22Rv1 (cell line): ENCODE data around the gene CUEDC1.
A peak's percentile ranks its signal among the peaks of the same experiment; 100 is the strongest.

Experiments used
- H3K27ac ChIP-seq: fragments of 450-650 bp; 2 replicates; pipeline ENCODE4 v1.5.1; 2017
- CTCF ChIP-seq: fragments of 450-650 bp; IDR thresholded peaks from 2 replicates; pipeline ENCODE4 v1.5.1; 2017; ENCODE audit warnings: mild to moderate bottlenecking
- ZFX ChIP-seq: fragments of 450-650 bp; IDR thresholded peaks from 2 replicates; pipeline ENCODE4 v1.6.1; 2017; ENCODE audit warnings: antibody characterized with exemption, borderline replicate concordance

The CUEDC1 gene

DNA sequence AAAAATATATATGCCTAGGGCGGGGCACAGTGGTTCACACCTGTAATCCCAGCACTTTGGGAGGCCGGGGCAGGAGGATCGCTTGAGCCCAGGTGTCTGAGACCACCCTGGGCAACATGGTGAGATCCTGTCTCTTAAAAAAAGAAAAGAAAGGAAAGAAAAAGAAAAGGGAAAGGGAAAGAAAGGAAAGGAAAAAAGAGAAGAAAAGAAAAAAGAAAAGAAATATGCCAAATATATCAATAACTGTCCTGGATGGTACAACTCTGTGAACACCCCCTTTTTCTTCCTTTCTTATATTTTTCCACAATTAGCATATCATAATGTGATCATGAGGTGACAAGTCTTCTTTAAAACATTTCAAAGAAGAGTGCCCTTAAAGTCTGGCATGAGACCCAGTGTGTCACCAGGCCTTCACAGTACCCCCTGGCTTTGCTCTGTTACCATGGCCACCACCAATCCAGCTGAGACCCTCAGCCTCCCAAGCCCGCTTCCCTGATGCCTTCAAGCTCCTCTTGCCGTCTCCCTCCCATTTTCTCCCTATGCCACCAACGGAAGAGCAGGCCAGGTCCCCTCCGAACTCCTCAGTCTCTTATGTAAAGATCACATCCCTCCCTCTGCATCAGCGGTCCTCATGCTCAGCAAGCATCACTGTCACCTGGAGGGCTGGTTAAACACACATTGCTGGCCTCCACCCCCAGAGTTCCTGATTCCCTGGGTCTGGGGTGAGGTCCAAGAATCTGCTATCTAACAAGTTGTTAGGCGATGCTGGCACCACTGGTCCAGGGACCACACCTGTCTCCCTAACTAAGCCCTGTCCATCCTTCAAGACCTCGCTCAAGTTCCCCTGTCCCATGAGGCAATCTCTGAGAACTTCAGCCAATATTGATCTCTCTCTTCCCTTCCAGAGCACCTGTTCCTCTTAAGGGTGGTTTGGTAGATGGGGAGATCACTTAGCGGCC, 44.5 kb downstream of the CUEDC1 start:
- TF ChIP-seq ZFX (no peak), CTCF (no peak)
- no peak overlapping the region for H3K27ac ChIP-seq

DNA sequence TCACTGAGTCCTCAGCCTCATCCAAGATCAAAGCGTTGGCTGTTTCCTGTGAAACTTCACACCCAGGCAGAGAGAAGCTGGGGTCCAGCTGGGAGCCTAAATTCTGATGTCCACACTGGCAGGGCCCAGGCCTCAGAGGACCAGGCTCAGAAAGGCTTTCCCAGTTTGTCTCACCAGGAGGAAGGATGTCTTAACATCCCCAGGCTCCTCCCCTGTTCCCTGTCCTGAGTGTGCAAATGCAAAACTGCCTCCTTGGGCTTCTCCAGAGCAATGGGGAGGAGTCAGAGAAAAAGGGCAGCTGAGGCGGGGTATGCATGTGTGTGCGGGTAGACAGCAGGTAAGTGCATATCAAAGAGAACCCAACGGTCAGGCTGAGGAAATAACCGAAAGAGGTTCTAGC, 45.7 kb downstream of the CUEDC1 start:
- TF ChIP-seq CTCF: no peak
- TF ChIP-seq ZFX: no peak
- H3K27ac ChIP-seq: no peak overlapping the region

GRCh38 chr17:57908278-57908677, 46.9 kb downstream of the CUEDC1 start:
- no peak overlapping the region for H3K27ac ChIP-seq
- no peak for TF ChIP-seq CTCF
- no peak for TF ChIP-seq ZFX

DNA sequence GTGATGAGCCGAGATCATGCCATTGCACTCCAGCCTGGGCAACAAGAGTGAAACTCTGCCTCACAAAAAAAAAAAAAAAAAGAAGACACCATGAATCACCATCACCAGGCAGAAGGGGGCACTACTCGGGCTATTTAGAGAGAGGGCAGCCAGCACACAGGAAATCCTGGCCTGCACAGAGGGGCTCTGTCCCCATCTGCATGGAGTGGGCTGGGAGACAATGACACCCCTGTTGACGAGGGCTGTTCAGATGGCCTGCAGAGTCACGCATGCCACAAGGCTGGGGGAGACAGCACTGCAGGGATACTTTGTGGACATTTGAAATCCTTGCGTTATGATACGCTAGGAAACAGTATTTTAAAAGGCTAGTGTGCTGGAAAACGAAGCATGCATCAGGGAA, 48.3 kb downstream of the CUEDC1 start:
- H3K27ac ChIP-seq: no peak overlapping the region
- TF ChIP-seq ZFX (no peak), CTCF (peak; percentile 14; the same call in 1 of the 2 replicates)

DNA sequence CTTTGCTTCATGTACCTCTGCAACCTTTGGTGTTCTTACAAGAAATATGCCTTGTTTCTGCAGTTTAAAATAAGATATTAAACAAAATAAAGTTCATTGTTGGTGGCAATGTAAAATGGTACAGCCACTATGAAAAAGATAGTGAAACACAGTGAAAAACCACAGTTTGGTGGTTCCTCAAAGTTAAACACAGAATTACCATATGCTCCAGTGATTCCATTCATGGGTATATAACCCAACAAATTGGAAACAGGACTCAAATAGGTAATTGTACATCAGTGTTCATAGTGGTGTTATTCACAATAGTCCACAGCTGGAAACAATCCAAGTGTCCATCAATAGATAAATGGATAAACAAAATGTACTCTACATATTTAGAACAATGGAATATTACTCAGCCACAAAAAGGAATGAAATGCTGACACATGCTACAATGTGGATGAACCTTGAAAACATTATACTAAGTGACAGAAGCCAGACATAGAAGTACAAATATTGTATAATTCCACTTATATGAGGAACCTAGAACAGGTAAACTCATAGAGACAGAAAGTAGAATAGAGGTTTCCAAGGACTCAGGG, 49.2 kb downstream of the CUEDC1 start:
- TF ChIP-seq ZFX: no peak
- TF ChIP-seq CTCF: no peak
- H3K27ac ChIP-seq: no peak overlapping the region

- TF ChIP-seq CTCF: no peak
- TF ChIP-seq ZFX: no peak
- no peak overlapping the region for H3K27ac ChIP-seq
These were observed 51.3 kb downstream of the CUEDC1 start for GRCh38 chr17:57903961-57904360.
